T-cell (primary cell): ENCODE data around the gene SAFB. TPM values are rescaled to one million over a fixed set of nuclear protein-coding genes. Genes with fewer than 3 reads are reported as not detected.
A peak's percentile ranks its signal among the peaks of the same experiment; 100 is the strongest.

ENCODE experiments used
- ATAC-seq, 4 experiments: fragments of 200-7000 bp in 3 of 4; fragments of 150-1000 bp in 1 of 4; cut with Tn5 transposase; replicated peaks in 1 of 4; 1 replicate in 3 of 4; 2 replicates in 1 of 4; pipeline ENCODE4 v1.10.0; 2021; ENCODE audit warnings: moderate library complexity in 3 of 4, mild to moderate bottlenecking in 2 of 4, moderate number of reproducible peaks in 1 of 4
- CTCF ChIA-PET, 2 donors: fragments of 300-600 bp; sonication (Branson Sonifier 250); formaldehyde crosslinking; loops; one replicate each; lab custom pipeline; 2022; ENCODE audit warnings: antibody characterized with exemption in 2 of 2; lab: Charles Lee
- POLR2A ChIA-PET, 2 donors: fragments of 300-600 bp; sonication (Branson Sonifier 250); formaldehyde crosslinking; loops; one replicate each; lab custom pipeline; 2022; ENCODE audit warnings: antibody characterized with exemption in 2 of 2; lab: Charles Lee
- DNase-seq, 35 experiments: peaks; one replicate each; pipeline versions ENCODE4 v3.0.0 to v3.0.0-alpha.2; 2013 to 2023
- H3K27ac ChIP-seq: one replicate; pipeline ENCODE4 v1.5.1; 2013; ENCODE audit warnings: low read length
- H3K27me3 ChIP-seq, 2 experiments: replicated peaks in 1 of 2; 1 replicate in 1 of 2; 2 replicates in 1 of 2; pipeline versions ENCODE4 v1.6.1 to v1.7.0; 2013; ENCODE audit warnings: low read length in 1 of 2, mixed read lengths in 1 of 2; ENCODE audit not compliant: control insufficient read depth in 2 of 2, insufficient read depth in 2 of 2; ENCODE audit errors: extremely low read depth in 1 of 2
- H3K36me3 ChIP-seq, 2 donors: 1 replicate in 1 of 2; 2 replicates in 1 of 2; pipeline versions ENCODE4 v1.6.1 to v1.7.0; 2013; ENCODE audit warnings: low read length in 1 of 2; ENCODE audit not compliant: control insufficient read depth in 2 of 2, insufficient read depth in 1 of 2; ENCODE audit errors: extremely low read depth in 1 of 2
- H3K4me1 ChIP-seq, 2 experiments: 1 replicate in 1 of 2; 2 replicates in 1 of 2; pipeline versions ENCODE4 v1.6.1 to v1.7.0; 2013; ENCODE audit warnings: low read length in 2 of 2, mixed read lengths in 1 of 2; ENCODE audit not compliant: insufficient read depth in 2 of 2, control insufficient read depth in 1 of 2; ENCODE audit errors: extremely low read depth in 1 of 2
- H3K4me3 ChIP-seq, 2 donors: 1 replicate in 1 of 2; 2 replicates in 1 of 2; pipeline versions ENCODE4 v1.5.1 to v1.7.0; 2013; ENCODE audit warnings: mild to moderate bottlenecking in 2 of 2, low read length in 1 of 2, moderate library complexity in 1 of 2; ENCODE audit not compliant: control insufficient read depth in 1 of 2; ENCODE audit errors: extremely low read depth in 1 of 2
- H3K9me3 ChIP-seq: 2 replicates; pipeline ENCODE4 v1.7.0; 2013
- H3K27ac Mint-ChIP-seq, 2 donors: one replicate each; pipeline ENCODE4 v1.8.0; 2020 to 2021; ENCODE audit warnings: mild to moderate bottlenecking in 2 of 2, mixed read lengths in 2 of 2
- H3K27me3 Mint-ChIP-seq, 2 donors: one replicate each; pipeline ENCODE4 v1.8.0; 2021 to 2022; ENCODE audit warnings: mixed read lengths in 2 of 2
- H3K36me3 Mint-ChIP-seq: one replicate; pipeline ENCODE4 v1.8.0; 2021; ENCODE audit warnings: mixed read lengths
- H3K4me1 Mint-ChIP-seq, 3 donors: one replicate each; pipeline ENCODE4 v1.8.0; 2020 to 2022; ENCODE audit warnings: mixed read lengths in 3 of 3, mild to moderate bottlenecking in 1 of 3
- H3K4me3 Mint-ChIP-seq, 3 donors: one replicate each; pipeline ENCODE4 v1.8.0; 2020 to 2022; ENCODE audit warnings: mild to moderate bottlenecking in 3 of 3, mixed read lengths in 3 of 3, moderate library complexity in 3 of 3
- H3K9me3 Mint-ChIP-seq, 3 donors: one replicate each; pipeline ENCODE4 v1.8.0; 2020 to 2022; ENCODE audit warnings: mixed read lengths in 3 of 3
- WGBS: methylation state at CpG from one replicate; pipeline ENCODE4 v1.1.5; 2013; ENCODE audit warnings: missing lambda C conversion rate; ENCODE audit not compliant: insufficient coverage; 5-methylcytosine and 5-hydroxymethylcytosine counted together
- total RNA-seq, 35 experiments: library from RNA in 6 of 35; stranded (reverse) in 6 of 35; fragments of 120-200 nt in 1 of 35; gene quantifications; one replicate each; pipeline versions ENCODE4 v1.2.1 to v1.2.4 and lab custom pipeline; 2013 to 2026

SAFB gene
- total RNA-seq, 5 donors from 2014 or later (not counting 1 experiment from before 2014, with no cell fraction given) = 164 to 203 (median 195) TPM

DNA sequence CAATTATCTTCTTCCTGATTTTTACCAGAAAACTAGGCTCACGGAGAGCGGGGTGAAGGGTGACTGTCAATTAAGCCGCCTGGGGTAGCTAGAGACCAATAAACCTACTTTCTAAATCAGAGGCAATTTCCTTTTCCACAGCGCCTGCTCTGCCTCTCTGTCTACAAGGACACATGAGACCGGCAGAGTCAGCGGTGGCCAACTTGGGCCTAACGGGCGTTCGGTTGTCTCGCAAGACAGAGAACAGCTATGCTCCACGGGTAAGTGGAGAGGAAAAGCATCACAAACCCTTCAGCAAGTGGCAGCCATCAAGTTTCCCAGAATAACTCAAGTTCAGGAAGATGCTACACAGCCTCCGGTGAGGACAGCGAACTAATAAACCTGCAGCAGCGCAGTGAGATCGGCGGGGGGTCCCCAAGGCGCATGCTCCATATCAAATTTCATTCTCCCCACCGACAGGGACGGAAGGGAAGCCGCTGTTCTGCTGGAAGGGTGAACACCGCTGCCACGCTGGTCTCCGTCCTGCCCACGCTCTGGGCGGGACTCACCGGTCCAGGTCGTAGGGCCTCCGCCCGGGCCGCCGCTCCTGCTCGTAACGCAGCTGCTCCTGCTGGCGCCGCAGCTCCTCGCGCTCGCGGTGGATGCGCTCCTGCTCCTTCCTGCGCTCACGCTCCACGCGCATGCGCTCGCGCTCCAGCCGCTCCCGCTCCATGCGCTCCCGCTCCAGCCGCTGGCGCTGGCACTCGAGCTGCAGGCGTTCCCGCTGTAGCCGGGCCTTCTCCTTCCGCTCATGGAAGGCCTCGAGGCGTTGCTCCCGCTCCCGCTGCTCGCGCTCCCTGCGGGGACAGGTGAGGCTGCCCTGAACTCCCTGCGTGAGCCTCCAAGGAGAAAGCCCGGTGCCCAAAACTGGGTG is 29.3 kb upstream of the SAFB start:
- H3K4me1 Mint-ChIP-seq = peaks cover 6 to 10% (median 8%) of the 10 kb centered on the region in 3 donors

DNA sequence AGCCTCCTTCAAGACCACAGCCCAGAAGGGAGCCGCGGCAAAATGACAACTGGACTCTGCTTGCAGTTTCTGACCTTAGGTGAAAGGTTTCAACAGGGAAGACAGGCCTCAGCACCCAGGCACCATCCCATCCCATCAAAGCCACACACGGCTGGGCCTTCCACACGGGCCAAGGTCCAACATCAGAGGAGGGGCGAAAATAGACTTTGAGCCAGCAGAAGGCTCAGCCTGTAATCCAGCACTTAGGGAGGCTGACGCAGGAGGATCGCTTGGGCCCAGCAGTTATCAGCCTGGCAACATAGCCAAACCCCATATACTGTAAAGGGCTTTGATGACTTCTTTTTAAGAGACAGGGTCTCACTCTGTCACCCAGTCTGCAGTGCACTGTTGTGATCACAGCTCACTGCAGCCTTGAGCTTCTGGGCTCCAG is 28.3 kb upstream of the SAFB start:
- peaks cover 5 to 10% (median 8%) of the 10 kb centered on the region in 3 donors for H3K4me1 Mint-ChIP-seq
- Histone ChIP-seq H3K36me3 (peaks cover 37 to 97% of the 10 kb centered on the region in 2 donors), H3K27ac (no peak overlapping the region), H3K9me3 (no peaks in the 10 kb centered on the region), H3K4me1 (peaks cover 0 to 9% of the 10 kb centered on the region in 2 experiments), H3K27me3 (no peaks in the 10 kb centered on the region), H3K4me3 (no peak overlapping the region)
- no peak for DNase-seq
- H3K36me3 Mint-ChIP-seq = peaks cover 54% of the 10 kb centered on the region
- H3K4me3 Mint-ChIP-seq = no peak overlapping the region
- ChIA-PET POLR2A (no interaction called here), CTCF (no interaction called here)
- H3K27ac Mint-ChIP-seq = no peak overlapping the region
- 100% methylated on average over 2 of the region's 7 CpGs for WGBS
- no peaks in the 10 kb centered on the region for H3K27me3 Mint-ChIP-seq
- no peak for ATAC-seq
- H3K9me3 Mint-ChIP-seq = no peaks in the 10 kb centered on the region

More for the DNA sequence above, 29.3 kb upstream of the SAFB start:
- WGBS = 98% methylated on average over 67 of the region's 67 CpGs
- H3K36me3 Mint-ChIP-seq = peaks cover 51% of the 10 kb centered on the region
- POLR2A ChIA-PET = interaction anchor here in 1 of 2 donors (1.3 kb wide), 1 partner anchor 12 kb away, joined by 3 read pairs; no protein-coding TSS in a partner anchor
- H3K36me3 ChIP-seq = peaks cover 33 to 96% of the 10 kb centered on the region in 2 donors
- DNase-seq (no peak), ATAC-seq (no peak)
- no peak overlapping the region for H3K27ac ChIP-seq
- H3K27ac Mint-ChIP-seq = no peak overlapping the region
- no peaks in the 10 kb centered on the region for H3K9me3 Mint-ChIP-seq
- CTCF ChIA-PET = interaction anchor here in 1 of 2 donors (1.2 kb wide), 1 partner anchor 16 kb away, joined by 6 read pairs; no protein-coding TSS in a partner anchor
- H3K4me1 ChIP-seq = peaks cover 0 to 9% of the 10 kb centered on the region in 2 experiments
- no peak overlapping the region for H3K4me3 ChIP-seq
- H3K9me3 ChIP-seq = no peaks in the 10 kb centered on the region
- no peak overlapping the region for H3K4me3 Mint-ChIP-seq
- H3K27me3 Mint-ChIP-seq = no peaks in the 10 kb centered on the region
- no peaks in the 10 kb centered on the region for H3K27me3 ChIP-seq

- DNase-seq = no peak
- no peaks in the 10 kb centered on the region for H3K9me3 Mint-ChIP-seq
- ChIA-PET CTCF (no interaction called here), POLR2A (no interaction called here)
- Histone ChIP-seq H3K4me3 (no peak overlapping the region), H3K36me3 (peaks cover 36 to 97% of the 10 kb centered on the region in 2 donors), H3K27me3 (no peaks in the 10 kb centered on the region), H3K27ac (no peak overlapping the region), H3K9me3 (no peaks in the 10 kb centered on the region), H3K4me1 (peaks cover 0 to 9% of the 10 kb centered on the region in 2 experiments)
- WGBS = 82% methylated on average over 17 of the region's 18 CpGs
- H3K27ac Mint-ChIP-seq = no peak overlapping the region
- ATAC-seq = peak in 2 of 4 experiments; percentile 32 to 39
- peaks cover 5 to 14% (median 8%) of the 10 kb centered on the region in 3 donors for H3K4me1 Mint-ChIP-seq
- no peak overlapping the region for H3K4me3 Mint-ChIP-seq
- peaks cover 59% of the 10 kb centered on the region for H3K36me3 Mint-ChIP-seq
- H3K27me3 Mint-ChIP-seq = no peaks in the 10 kb centered on the region
These were observed 27.8 kb upstream of the SAFB start for GRCh38 chr19:5595129-5595528.

DNA sequence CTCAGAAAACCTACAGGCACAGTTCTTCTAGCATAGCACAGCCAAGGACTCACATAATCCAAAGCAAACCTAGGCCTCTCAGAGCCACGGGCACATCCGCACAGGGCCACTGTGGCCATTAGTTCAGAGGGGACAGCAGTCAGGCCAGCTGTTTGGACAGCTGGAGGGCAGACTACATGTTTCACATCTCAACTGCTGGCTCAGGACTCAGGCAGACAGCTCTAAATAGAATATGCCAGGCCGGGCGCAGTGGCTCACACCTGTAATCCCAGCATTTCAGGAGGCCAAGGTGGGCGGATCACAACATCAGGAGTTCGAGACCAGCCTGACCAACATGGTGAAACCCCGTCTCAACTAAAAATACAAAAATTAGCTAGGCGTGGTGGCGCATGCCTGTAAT is 27.1 kb upstream of the SAFB start:
- peaks cover 0 to 9% of the 10 kb centered on the region in 2 experiments for H3K4me1 ChIP-seq
- Mint-ChIP-seq H3K4me1 (peaks cover 5 to 16% (median 8%) of the 10 kb centered on the region in 3 donors), H3K4me3 (no peak overlapping the region), H3K27ac (peak overlapping the region in 1 of 2 donors; percentile 57), H3K9me3 (no peaks in the 10 kb centered on the region), H3K36me3 (peaks cover 61% of the 10 kb centered on the region), H3K27me3 (no peaks in the 10 kb centered on the region)
- DNase-seq (no peak), ATAC-seq (no peak)
- POLR2A ChIA-PET = no interaction called here
- H3K27me3 ChIP-seq = no peaks in the 10 kb centered on the region
- CTCF ChIA-PET = no interaction called here
- 98% methylated on average over 4 of the region's 9 CpGs for WGBS
- no peak overlapping the region for H3K27ac ChIP-seq
- H3K36me3 ChIP-seq = peaks cover 35 to 97% of the 10 kb centered on the region in 2 donors
- no peaks in the 10 kb centered on the region for H3K9me3 ChIP-seq
- no peak overlapping the region for H3K4me3 ChIP-seq

- H3K4me3 ChIP-seq = no peak overlapping the region
- DNase-seq (no peak), ATAC-seq (no peak)
- no peaks in the 10 kb centered on the region for H3K9me3 ChIP-seq
- Mint-ChIP-seq H3K4me1 (peaks cover 4 to 10% (median 9%) of the 10 kb centered on the region in 3 donors), H3K27ac (no peak overlapping the region), H3K4me3 (no peak overlapping the region), H3K27me3 (no peaks in the 10 kb centered on the region), H3K36me3 (peaks cover 70% of the 10 kb centered on the region), H3K9me3 (no peaks in the 10 kb centered on the region)
- H3K36me3 ChIP-seq = peaks cover 28 to 90% of the 10 kb centered on the region in 2 donors
- no peaks in the 10 kb centered on the region for H3K27me3 ChIP-seq
- ChIA-PET POLR2A (interaction anchor here in 1 of 2 donors (0.5 kb wide), 1 partner anchor 11 kb away, joined by 3 read pairs; no protein-coding TSS in a partner anchor), CTCF (no interaction called here)
- 100% methylated on average over 5 of the region's 8 CpGs for WGBS
- no peak overlapping the region for H3K27ac ChIP-seq
- no peaks in the 10 kb centered on the region for H3K4me1 ChIP-seq
These were observed 22.1 kb upstream of the SAFB start for GRCh38 chr19:5600797-5601196.

DNA sequence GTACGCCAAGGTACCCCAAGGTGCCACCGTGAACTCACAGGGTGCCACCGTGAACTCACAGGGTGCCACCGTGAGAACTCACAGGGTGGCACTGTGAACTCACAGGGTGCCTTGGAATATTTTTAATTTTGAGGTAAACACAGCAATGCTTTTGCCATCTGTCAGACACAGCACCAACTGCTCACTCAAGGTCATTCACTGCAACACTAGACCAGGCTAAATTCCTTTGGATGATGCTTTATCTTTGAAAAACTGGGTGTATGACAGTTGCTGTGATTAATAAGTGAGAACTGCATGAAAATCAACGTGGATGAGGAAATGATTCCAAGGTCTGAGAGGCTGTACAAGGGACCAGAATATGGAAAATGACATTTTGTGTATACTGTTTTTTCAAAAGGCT is 19.3 kb upstream of the SAFB start:
- H3K27ac ChIP-seq = no peak overlapping the region
- H3K4me3 ChIP-seq = no peak overlapping the region
- H3K27me3 Mint-ChIP-seq = no peaks in the 10 kb centered on the region
- no peak overlapping the region for H3K4me3 Mint-ChIP-seq
- H3K27ac Mint-ChIP-seq = no peak overlapping the region
- H3K9me3 ChIP-seq = no peaks in the 10 kb centered on the region
- ATAC-seq (no peak), DNase-seq (no peak)
- WGBS = 63% methylated on average over 1 of the region's 5 CpGs
- H3K36me3 ChIP-seq = peaks cover 33 to 87% of the 10 kb centered on the region in 2 donors
- peaks cover 20 to 24% (median 22%) of the 10 kb centered on the region in 3 donors for H3K4me1 Mint-ChIP-seq
- H3K36me3 Mint-ChIP-seq = peaks cover 77% of the 10 kb centered on the region
- no peaks in the 10 kb centered on the region for H3K27me3 ChIP-seq
- peaks cover 0 to 7% of the 10 kb centered on the region in 2 experiments for H3K4me1 ChIP-seq
- no peaks in the 10 kb centered on the region for H3K9me3 Mint-ChIP-seq
- CTCF ChIA-PET = no interaction called here
- POLR2A ChIA-PET = no interaction called here
